EH (cell line): ENCODE results near the gene TRIM31.
"Not testable (repeated sequence)": the region's sequence is repeated elsewhere in the genome, so short reads cannot be mapped to it uniquely, and the experiment has no call there.

Experiments
- DNase-seq: peaks from one replicate; pipeline ENCODE4 v3.0.0-alpha.2; 2015; ENCODE audit warnings: low read depth

TRIM31 gene

GRCh38 chr6:30149234-30149633, 36.3 kb upstream of the TRIM31 start:
- DNase-seq = no peak

- DNase-seq = no peak
These were observed 34.2 kb upstream of the TRIM31 start for GRCh38 chr6:30147096-30147495.

DNA sequence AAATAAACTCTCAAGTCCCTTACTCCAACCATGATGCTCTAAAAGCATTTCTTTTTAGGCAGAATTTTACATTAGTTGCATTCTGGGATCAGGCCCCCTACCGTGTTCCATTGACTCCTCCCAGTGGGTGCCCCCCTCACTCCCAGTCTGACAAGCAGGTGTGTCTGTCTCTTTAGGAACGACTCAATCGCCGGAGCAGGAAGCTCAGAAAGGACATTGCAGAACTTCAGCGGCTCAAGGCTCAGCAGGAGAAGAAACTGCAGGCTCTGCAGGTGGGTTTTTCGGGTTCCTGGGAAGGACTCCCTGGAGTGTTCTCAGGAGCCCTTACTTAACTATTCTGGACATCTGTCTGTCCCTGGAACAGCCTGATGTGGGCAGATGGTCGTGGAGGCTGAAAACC, 32.9 kb upstream of the TRIM31 start:
- no peak for DNase-seq

DNA sequence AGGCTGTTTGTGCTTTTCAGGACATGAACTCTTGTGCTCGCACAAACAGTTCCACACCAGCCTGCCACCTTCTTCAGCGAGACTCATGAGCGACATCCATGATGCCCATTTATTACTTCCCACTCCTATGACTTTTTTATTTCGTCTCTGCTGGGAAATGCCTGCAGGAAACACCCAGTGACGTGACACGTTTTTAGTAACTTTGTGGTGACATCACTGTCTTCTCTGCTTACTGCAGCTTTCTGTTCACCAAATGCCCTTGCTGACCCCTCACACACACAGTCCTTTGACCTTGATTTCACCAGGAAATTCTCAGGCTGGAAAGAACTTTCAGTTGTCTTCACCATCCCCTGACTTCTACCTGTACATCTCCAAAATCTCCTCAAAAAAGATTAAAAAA, 31.9 kb upstream of the TRIM31 start:
- DNase-seq = no peak

DNA sequence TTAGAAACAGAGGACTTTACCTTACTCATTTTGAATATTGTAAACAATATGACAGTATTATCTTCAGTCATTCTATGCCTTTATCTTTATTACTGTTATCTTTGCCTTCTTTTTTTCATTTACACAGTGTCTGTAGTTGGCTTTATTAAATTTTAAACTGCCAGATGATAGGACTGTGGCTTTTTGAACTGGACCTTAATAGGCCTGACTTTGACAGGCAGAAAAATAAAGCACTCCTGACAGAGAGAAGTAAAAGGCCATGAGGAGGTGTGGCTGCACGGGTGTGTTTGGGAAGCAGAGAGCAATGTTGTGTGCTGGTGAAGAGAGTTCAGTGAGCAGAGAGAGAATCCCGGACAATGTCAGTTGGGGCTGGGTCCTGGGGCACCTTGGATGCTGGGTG, 30.9 kb upstream of the TRIM31 start:
- DNase-seq = no peak

DNA sequence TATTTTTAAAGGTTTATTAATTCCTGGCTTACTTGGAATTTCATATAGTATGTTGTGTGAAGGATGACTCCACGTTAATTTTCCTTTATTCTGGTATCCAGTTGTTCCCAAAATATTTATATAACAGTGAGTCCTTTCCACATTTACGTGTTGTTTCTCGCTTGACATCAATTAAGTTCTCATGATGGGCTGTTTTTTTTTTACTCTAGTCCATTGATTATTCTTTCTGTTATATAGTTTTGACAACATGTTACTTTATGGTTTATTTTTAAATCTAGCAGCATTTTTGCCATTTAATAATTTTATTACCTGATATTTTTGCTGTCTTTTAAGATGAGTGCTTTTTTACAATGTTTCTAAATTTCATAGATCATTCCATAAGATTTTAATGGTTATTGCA, 29.8 kb upstream of the TRIM31 start:
- no peak for DNase-seq

DNA sequence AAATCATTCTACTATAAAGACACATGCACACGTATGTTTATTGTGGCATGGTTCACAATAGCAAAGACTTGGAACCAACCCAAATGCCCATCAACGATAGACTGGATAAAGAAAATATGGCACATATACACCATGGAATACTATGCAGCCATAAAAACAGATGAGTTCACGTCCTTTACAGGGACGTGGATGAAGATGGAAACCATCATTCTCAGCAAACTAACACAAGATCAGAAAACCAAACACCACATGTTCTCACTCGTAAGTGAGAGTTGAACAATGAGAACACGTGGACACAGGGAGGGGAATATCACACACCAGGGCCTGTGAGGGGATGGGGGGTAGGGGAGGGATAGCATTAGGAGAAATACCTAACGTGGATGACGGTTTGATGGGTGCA, 27.4 kb upstream of the TRIM31 start:
- DNase-seq = not testable (repeated sequence)

GRCh38 chr6:30136570-30137286, 23.8 kb upstream of the TRIM31 start:
- no peak for DNase-seq

DNA sequence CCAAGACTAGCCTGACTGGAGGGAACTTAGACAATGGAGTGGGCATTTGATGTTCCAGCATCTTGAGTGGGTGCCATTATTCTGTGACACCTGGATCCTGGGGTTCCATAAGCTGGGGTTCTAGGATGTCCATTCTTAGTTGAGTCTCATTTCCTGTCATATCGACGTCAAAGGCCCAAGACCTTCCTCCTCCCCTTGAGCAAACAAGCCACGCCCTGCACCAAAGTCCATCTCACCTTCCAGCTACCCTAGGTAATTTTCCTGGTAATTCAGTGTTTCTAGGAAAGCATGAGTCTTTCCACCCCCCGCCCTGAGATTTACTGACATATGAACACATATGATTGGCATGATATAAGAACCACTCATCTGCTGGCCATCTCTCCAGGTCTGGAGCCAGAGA, 22.9 kb upstream of the TRIM31 start, which contains the start of gene TRIM40:
TSS of gene TRIM40 (plus strand) at position 384 of the 400 bp plus-strand sequence. CDS start 897 bp downstream, outside the sequence.
- DNase-seq = no peak

GRCh38 chr6:30135147-30135546, 22.3 kb upstream of the TRIM31 start:
- no peak for DNase-seq

GRCh38 chr6:30131947-30132497, 19.1 kb upstream of the TRIM31 start:
- no peak for DNase-seq

DNA sequence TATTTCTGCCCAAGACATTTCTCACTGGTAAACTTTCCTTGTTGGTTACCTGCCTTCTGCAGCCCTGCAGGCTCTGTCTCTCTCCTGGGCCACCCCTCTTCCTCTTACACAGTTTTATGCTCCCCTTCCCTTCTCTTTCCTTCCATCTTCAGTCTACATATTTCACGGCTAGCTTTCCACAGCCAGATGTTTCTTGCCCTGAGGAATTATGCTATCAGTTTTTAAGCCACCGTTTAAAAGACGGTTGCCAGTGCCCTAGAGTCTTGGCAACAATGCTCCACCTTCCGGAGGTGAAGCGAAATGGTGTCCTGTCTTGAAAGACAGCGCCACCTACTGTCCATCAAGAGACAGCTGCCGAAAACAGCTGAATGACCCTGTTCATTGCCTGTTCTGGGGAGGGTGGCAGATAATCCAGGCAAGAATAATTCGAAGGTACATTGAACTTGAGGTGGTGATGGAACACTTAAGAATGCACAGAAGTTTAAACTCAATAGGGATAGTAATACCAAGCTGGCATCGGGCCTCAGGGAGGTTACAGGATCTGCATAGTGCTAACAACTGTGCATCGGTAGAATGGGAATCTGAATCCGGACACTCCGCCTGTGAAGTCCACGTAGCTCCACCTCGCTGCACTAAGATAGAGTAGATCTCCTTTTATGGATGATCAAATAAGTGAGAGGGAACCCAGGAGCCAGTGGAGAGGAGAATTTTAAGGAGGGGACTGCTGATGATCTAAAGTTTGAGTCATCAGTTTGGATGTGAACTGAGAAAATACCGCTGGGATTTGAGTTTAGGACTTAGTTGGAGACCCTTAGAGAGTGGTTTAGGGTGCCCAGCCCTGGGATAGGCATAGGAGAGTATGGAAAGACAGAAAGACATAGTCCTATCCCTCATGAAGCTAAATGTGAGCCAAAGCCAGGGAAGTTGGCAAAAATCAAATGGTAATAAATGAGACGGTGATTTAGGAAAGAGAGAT, 18.3 kb upstream of the TRIM31 start:
- DNase-seq = peak; percentile 85

DNA sequence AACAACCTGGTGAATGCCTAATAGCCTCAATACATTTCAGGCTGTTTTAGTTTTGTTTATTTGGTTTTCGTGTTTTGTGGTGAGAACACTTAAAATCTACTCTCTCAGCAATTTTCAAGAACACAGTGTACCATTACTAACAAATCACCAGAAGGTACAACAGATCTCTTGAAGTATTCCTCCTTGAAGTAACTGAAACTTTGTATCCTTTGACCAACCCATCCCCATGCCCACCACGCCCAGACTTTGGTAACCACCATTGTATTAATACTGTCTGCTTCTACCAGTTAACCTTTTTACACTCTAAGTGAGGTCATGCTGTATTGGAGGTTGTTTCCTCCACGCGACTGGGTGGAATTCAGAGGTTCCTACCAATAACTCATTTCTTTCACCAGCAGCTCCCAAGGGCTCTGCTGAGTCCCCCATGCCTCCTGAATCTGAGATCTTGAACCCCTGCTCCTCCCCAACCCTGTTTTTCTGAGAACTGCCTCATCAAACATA, 17.3 kb upstream of the TRIM31 start:
- no peak for DNase-seq

- DNase-seq = no peak
These were observed 16.6 kb upstream of the TRIM31 start for GRCh38 chr6:30129265-30130178.

DNA sequence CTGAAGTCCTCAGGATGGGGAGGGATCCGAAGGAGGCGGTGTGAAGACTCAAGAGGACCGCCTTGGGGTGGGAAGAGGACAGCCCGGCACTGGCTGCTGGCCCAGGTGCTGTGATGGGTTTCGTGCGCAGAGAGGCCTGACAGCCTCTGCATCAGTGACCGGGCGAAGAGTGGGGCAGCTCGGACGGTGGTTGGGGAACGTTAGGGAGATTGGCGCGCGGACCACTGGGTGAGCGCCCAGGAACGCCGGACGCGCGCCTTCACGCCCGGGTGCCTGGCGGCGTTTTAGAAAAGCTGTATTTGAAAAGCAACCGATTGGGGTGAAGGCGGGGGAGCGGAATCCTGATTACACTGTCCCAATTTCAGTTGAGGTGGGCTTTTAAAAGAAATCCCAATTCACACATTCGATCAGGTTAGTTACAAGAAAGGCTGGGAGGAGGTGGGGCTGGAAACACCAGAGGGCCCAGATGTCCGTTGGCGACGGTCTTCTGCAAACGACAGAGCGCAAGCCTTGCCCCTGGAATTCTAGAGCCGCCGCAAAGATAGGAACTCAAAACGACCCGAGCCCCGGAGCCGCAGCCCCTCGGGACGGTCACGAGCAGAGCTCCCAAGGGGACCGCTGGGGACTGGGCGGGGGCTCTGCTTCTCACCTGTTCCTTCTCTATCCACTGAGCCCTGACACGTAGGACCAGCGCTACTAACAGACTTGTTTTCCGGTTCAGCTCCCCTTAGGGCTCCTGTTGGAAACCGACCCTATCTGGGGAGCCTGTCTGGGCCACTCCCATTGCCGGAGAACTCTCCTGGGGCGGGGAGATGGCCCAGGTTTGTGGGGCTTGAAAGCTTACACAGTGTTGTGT, 14.6 kb upstream of the TRIM31 start:
- no peak for DNase-seq

DNA sequence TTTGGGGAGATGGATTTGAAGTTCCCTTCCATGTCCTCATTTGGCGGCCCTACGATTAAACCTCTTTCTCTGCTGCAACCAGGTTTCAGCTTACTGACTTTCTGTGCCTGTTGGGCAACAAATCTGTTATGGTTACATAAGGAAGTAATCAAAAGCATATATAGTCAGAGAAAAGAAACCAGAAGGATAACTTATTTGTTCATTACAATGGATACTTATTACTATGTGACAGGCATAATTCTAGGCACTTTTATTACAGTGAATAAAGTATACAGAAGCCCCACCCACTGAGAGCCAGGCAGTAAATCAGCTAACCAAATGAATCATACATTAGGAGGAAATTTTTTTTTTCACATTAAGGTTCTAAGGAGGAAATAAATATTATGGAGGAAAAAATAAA, 9.6 kb upstream of the TRIM31 start:
- no peak for DNase-seq

- DNase-seq = no peak
These were observed 8.8 kb upstream of the TRIM31 start for GRCh38 chr6:30121446-30122366.

GRCh38 chr6:30118691-30119090, 5.8 kb upstream of the TRIM31 start:
- not testable (repeated sequence) for DNase-seq

DNA sequence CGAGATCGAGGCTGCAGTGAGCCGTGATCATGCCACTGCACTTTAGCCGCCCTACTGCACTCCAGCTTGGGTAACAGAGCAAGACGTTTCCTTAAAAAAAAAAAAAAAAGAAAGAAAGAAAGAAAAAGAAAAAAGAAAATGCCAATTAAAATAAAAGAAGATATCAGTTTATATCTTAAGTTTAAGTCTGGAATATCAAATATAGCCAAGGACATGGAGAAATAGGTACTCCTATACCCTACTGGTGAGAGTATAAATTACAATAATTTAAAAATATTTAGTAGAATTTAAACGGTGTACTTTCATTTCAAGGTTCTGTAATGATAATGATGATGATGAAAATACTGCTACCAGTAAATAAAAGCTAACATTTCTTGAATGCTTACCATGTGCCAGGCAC, 3.8 kb upstream of the TRIM31 start:
- DNase-seq = no peak
